Liver (tissue), 3 donors: ENCODE data around the gene GABBR2.

Source experiments
- CTCF ChIP-seq: fragments of 150-350 bp; IDR thresholded peaks from 2 replicates; pipeline ENCODE4 v1.5.1; 2017; ENCODE audit warnings: improper control_type of control experiment, low read depth, low read length; ENCODE audit not compliant: missing input control
- TAF1 ChIP-seq: conservative IDR thresholded peaks from 2 replicates; pipeline ENCODE4 v1.6.1; 2016; ENCODE audit warnings: antibody characterized with exemption, mild to moderate bottlenecking
- TF ChIP-seq, protein P1 (sequence below): IDR thresholded peaks from 2 replicates; pipeline ENCODE4 v1.6.1; 2016; ENCODE audit warnings: antibody characterized with exemption
- donor health status: healthy.
- donor health status: healthy.

DNA sequence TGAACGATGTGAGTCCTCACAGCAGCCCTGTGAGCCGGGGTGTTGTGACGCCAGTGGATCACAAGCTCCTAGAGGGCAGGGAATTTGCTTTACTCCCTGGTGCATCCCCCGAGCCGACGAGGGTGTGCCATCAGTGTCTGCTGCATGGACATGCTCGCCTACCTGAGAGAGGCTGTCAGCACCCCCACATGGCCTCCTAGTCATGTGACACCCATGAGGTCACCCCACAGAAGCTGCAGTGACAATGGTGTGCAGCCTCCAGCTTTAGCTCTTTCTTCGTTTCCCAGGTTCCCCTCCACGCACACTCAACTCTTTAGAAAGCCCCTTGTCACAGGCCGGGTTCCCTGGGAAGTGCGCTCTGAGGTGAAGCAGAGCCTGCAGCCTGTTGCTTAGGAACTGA is 19.8 kb upstream of the GABBR2 start:
- TF ChIP-seq TAF1 (no peak), CTCF (no peak)
- TF ChIP-seq, protein P1, sequence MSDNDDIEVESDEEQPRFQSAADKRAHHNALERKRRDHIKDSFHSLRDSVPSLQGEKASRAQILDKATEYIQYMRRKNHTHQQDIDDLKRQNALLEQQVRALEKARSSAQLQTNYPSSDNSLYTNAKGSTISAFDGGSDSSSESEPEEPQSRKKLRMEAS: no peak
